Measurements from ENCODE around the gene TOR2A.

- TF ChIP-seq JUN (IDR thresholded peaks at IDR 0.05; ENCODE audit: borderline replicate concordance, low read depth, low read length) (no peak), JUN (CRISPR knock-in tag; IDR thresholded peaks at IDR 0.05; ENCODE audit: borderline replicate concordance) (no peak), THAP12 (CRISPR knock-in tag; IDR thresholded peaks at IDR 0.05) (no peak), TAF9B (IDR thresholded peaks at IDR 0.05; ENCODE audit: partially characterized antibody) (no peak), CAMTA2 (CRISPR knock-in tag; conservative IDR thresholded peaks at IDR 0.05) (no peak), ETS1 (conservative IDR thresholded peaks at IDR 0.05; ENCODE audit: control insufficient read depth, low read depth, low read length) (no peak), ZSCAN29 (IDR thresholded peaks at IDR 0.05) (no peak), SRSF9 (IDR thresholded peaks at IDR 0.05; ENCODE audit: borderline replicate concordance, low read depth, low read length) (no peak), DPF2 (IDR thresholded peaks at IDR 0.05) (no peak; the same call in 1 of the 2 replicates), SMARCC2 (IDR thresholded peaks at IDR 0.05; ENCODE audit: low read depth) (no peak), MBD1 (CRISPR knock-in tag; IDR thresholded peaks at IDR 0.05) (no peak), ATF4 (CRISPR knock-in tag; IDR thresholded peaks at IDR 0.05) (0 out of 2 replicates have a peak, but pooled peaks have one; percentile 63), MTA1 (IDR thresholded peaks at IDR 0.05; ENCODE audit: borderline replicate concordance) (no peak; the same call in 1 of the 2 replicates), ZNF507 (tag; conservative IDR thresholded peaks at IDR 0.05) (no peak)
These were observed 23.7 kb upstream of the TOR2A start for GRCh38 chr9:127758843-127759242.
